A673 (cell line): ENCODE measurements around the gene MED31. TPM values are rescaled to one million over a fixed set of nuclear protein-coding genes. Genes with fewer than 3 reads are reported as not detected.

Experiments
- BruUV-seq: library from RNA; stranded (reverse); fragments of 400-500 nt; replicated peaks from 2 replicates; lab custom pipeline; 2021; lab: Mats Ljungman, UMichigan
- CTCF ChIA-PET: fragments of 300-600 bp; sonication (Branson Sonifier 250); formaldehyde crosslinking; loops from one replicate; lab custom pipeline; 2022; ENCODE audit warnings: antibody characterized with exemption; lab: Charles Lee
- POLR2A ChIA-PET: fragments of 300-600 bp; sonication (Branson Sonifier 250); formaldehyde crosslinking; loops from one replicate; lab custom pipeline; 2022; ENCODE audit warnings: antibody characterized with exemption; ENCODE audit not compliant: low non-redundant PET; lab: Charles Lee
- DNase-seq: peaks from one replicate; pipeline ENCODE4 v3.0.0-alpha.2; 2015; ENCODE audit warnings: low spot score
- H3K27ac ChIP-seq: fragments of 200-600 bp; sonication (generic); 2 replicates; pipeline ENCODE4 v1.5.1; 2016; ENCODE audit warnings: mixed run types, low read depth, mild to moderate bottlenecking, mixed read lengths, antibody characterized with exemption, low read length; ENCODE audit not compliant: poor library complexity, severe bottlenecking
- H3K27me3 ChIP-seq: fragments of 200-600 bp; sonication (generic); replicated peaks from 2 replicates; pipeline ENCODE4 v1.6.1; 2017; ENCODE audit warnings: mixed run types, low read depth, mild to moderate bottlenecking, mixed read lengths, antibody characterized with exemption, low read length; ENCODE audit not compliant: insufficient read depth, poor library complexity
- H3K36me3 ChIP-seq: fragments of 200-600 bp; sonication (generic); 2 replicates; pipeline ENCODE4 v1.6.1; 2016; ENCODE audit warnings: mixed run types, mild to moderate bottlenecking, mixed read lengths, antibody characterized with exemption, low read length; ENCODE audit not compliant: insufficient read depth, poor library complexity, severe bottlenecking
- H3K4me1 ChIP-seq: fragments of 200-600 bp; sonication (generic); 2 replicates; pipeline ENCODE4 v1.6.1; 2017; ENCODE audit warnings: mixed run types, mild to moderate bottlenecking, mixed read lengths, antibody characterized with exemption, low read length; ENCODE audit not compliant: insufficient read depth, poor library complexity, severe bottlenecking
- H3K4me3 ChIP-seq: fragments of 200-600 bp; sonication (generic); 2 replicates; pipeline ENCODE4 v1.5.1; 2016; ENCODE audit warnings: low read depth, mixed run types, mild to moderate bottlenecking, mixed read lengths, low read length; ENCODE audit not compliant: poor library complexity, severe bottlenecking
- H3K9me3 ChIP-seq: fragments of 200-600 bp; sonication (generic); 2 replicates; pipeline ENCODE4 v1.6.1; 2016; ENCODE audit warnings: mixed run types, low read depth, mild to moderate bottlenecking, mixed read lengths, antibody characterized with exemption, low read length; ENCODE audit not compliant: poor library complexity, severe bottlenecking
- CTCF ChIP-seq: fragments of 300-800, 200-600 bp; sonication (generic); conservative IDR thresholded peaks from 2 replicates; pipeline ENCODE4 v1.5.1; 2017; ENCODE audit warnings: low read depth, mild to moderate bottlenecking, antibody characterized with exemption, low read length, moderate library complexity, mixed read lengths
- EZH2 ChIP-seq: fragments of 200-600 bp; sonication (generic); IDR thresholded peaks from 2 replicates; pipeline ENCODE4 v1.6.1; 2017; ENCODE audit warnings: borderline replicate concordance, low read depth, mild to moderate bottlenecking, mixed read lengths, antibody characterized with exemption, low read length; ENCODE audit not compliant: poor library complexity, severe bottlenecking
- intact Hi-C: fragments of 100-400 bp; cut with micrococcal nuclease; formaldehyde crosslinking; loops from one replicate; pipeline ENCODE4 v1.10.0; 2022; ENCODE audit not compliant: unreplicated experiment
- total RNA-seq: library from RNA; stranded (reverse); gene quantifications from 2 replicates; pipeline ENCODE4 v1.2.3, GENCODE V29; 2021

MED31 gene
- total RNA-seq, 1 experiment from 2014 or later: 27.9 TPM

GRCh38 chr17:6638046-6638908 is 13.1 kb downstream of the MED31 start:
- Histone ChIP-seq H3K27ac (peak overlapping the region; percentile 95), H3K27me3 (no peaks in the 10 kb centered on the region), H3K4me1 (peaks cover 19% of the 10 kb centered on the region), H3K36me3 (peaks cover 22% of the 10 kb centered on the region), H3K9me3 (no peaks in the 10 kb centered on the region), H3K4me3 (peak overlapping the region; percentile 78)
- TF ChIP-seq CTCF: no peak
- no peak for TF ChIP-seq EZH2
- DNase-seq: no peak
- intact Hi-C loops: no loop called here
- CTCF ChIA-PET: no interaction called here
- no TSS peak for BruUV-seq
- POLR2A ChIA-PET: no interaction called here

GRCh38 chr17:6637458-6637840 is 14.0 kb downstream of the MED31 start:
- no peak for DNase-seq
- BruUV-seq: no TSS peak
- CTCF ChIA-PET: no interaction called here
- Histone ChIP-seq H3K9me3 (no peaks in the 10 kb centered on the region), H3K36me3 (peaks cover 27% of the 10 kb centered on the region), H3K27me3 (no peaks in the 10 kb centered on the region), H3K27ac (no peak overlapping the region), H3K4me3 (no peak overlapping the region), H3K4me1 (peaks cover 15% of the 10 kb centered on the region)
- intact Hi-C loops: no loop called here
- POLR2A ChIA-PET: no interaction called here
- TF ChIP-seq EZH2 (no peak), CTCF (no peak)

- POLR2A ChIA-PET: no interaction called here
- H3K27ac ChIP-seq: no peak overlapping the region
- no peak for TF ChIP-seq EZH2
- no peak for TF ChIP-seq CTCF
- intact Hi-C loops: no loop called here
- no TSS peak for BruUV-seq
- H3K27me3 ChIP-seq: no peaks in the 10 kb centered on the region
- CTCF ChIA-PET: no interaction called here
- no peak for DNase-seq
- H3K9me3 ChIP-seq: no peaks in the 10 kb centered on the region
- H3K4me1 ChIP-seq: peaks cover 9% of the 10 kb centered on the region
- no peak overlapping the region for H3K4me3 ChIP-seq
- H3K36me3 ChIP-seq: peaks cover 32% of the 10 kb centered on the region
Measured at GRCh38 chr17:6636616-6637457, 14.6 kb downstream of the MED31 start.
